Measurements from ENCODE around the gene S100A6.

Gene S100A6

GRCh38 chr1:153544453-153545066, 8.8 kb upstream of the S100A6 start:
- DNase-seq: no peak

DNA sequence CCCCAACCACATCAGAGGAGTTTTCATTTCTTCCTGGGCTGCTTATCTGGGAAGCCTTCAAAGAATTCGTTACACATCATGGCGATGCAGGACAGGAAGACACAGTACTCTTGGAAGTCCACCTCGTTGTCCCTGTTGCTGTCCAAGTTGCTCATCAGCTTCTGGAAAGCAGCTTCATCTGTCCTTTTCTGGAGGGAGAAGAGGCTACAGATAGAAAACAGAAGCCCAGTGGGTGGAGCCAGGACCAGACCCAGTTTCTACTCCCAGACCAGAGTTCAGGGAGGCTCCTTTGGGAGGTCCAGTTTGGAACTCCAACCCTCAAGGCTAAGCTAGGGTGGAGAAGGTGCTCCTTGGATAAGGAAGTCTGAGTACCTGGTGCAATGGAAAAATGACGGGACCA, 7.9 kb upstream of the S100A6 start:
- no peak for DNase-seq

DNA sequence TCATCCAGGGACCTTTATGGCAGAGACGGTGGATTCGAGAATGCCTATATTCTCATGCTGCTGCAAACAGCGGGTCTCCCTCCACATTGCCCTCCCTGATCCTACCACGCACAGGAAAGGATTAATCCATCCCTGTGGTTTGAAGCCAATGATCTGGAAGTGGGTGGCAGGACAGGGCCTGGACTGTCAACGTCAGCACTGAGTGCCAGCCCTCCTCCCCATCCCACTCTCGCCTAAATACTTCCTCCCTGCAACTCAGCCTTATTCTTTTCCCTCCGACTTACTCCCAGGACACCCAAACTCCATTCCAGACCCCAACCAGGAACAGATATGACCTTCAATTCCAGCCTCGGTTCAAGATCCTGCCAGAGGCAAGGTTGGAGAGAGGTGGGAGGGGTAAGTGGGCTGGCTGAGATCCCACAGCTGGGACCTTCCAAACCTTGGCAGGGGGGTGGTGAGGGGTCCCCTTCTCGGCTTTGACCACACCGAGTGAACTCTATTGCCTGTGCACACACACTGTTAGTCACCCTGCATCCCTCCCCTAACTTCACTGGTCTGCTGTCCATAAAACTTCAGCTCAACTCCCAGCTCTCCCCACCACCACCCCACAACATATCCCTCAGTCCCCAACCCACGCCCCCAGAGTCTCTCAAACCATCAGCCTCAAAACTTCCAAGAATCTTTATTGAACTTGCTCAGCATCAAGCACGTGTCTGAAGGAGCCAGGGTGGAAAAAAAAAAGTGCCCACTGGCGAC, 7.3 kb upstream of the S100A6 start:
- no peak for DNase-seq

GRCh38 chr1:153541641-153542590, 6.1 kb upstream of the S100A6 start:
- DNase-seq: no peak

DNA sequence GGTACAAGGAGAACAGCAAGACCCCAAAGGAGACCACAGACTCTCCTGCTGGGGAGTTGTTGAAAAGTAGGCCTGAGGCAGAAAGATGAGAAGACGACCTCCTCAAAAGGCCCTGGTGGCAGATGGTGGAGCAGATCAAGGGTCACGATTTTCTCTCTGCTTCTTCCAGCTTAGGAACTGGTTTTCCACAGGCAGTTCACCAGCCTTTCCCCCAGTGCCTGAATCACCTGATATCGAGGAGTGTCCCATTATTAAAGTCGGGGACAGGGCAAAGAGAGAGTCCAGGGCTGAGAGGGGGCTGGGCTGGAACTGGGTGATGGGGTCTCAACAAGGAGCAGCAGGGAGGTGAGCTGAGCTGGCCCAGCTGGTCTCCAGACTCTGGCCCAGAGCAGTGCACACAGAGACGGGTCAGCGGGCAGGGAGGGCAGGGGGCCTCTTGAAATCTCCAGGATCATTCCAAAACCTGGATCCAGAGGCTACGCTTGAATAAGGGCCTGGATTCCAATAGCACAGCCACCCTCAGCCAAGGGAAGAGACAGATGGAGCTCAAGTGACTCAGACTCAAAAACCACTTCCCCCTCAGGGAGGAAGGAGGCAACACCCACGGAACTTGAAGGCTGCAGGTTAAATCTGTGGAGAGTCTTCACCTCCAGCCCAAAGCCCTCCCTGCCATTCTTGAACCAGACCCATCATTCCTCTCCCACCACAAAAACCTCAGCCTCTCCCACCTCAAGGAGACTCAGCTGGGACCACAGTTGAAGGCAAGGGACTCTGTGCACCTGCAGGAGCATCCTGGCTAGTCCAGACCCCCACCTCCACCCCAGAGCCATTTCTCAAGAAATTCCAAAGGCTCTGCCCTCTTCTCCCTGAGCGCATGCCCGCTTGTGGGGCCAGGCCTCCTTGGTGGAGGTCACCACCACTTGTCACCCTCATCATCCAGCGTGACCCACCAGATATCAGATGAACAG, 4.9 kb upstream of the S100A6 start, which contains the start of gene S100A5:
Gene S100A5 (minus strand): TSS at position 541 of the 968 bp plus-strand sequence. CDS start 743 bp downstream, outside the sequence.
- DNase-seq: peak; percentile 54

GRCh38 chr1:153539395-153540093, 3.8 kb upstream of the S100A6 start:
- DNase-seq: no peak

- DNase-seq: no peak
These were observed 2.6 kb upstream of the S100A6 start for GRCh38 chr1:153538315-153538821.

DNA sequence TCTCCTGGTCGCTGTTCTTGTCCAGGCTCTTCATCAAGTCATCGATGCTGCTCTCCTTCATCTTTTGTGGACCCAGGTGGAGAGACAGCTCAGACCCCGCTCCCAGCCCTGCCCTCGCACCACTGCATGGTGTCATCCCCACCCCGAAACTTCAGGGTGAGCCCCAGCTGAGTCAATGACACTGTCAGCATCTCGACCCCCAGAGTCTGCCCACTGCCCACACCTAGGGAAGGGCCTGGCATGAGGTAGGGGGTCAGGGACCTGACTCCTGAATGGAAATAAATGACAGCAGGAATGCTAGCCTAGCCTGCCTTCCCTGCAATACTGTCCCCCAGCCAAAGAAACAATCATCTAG, 1.6 kb upstream of the S100A6 start:
- no peak for DNase-seq

DNA sequence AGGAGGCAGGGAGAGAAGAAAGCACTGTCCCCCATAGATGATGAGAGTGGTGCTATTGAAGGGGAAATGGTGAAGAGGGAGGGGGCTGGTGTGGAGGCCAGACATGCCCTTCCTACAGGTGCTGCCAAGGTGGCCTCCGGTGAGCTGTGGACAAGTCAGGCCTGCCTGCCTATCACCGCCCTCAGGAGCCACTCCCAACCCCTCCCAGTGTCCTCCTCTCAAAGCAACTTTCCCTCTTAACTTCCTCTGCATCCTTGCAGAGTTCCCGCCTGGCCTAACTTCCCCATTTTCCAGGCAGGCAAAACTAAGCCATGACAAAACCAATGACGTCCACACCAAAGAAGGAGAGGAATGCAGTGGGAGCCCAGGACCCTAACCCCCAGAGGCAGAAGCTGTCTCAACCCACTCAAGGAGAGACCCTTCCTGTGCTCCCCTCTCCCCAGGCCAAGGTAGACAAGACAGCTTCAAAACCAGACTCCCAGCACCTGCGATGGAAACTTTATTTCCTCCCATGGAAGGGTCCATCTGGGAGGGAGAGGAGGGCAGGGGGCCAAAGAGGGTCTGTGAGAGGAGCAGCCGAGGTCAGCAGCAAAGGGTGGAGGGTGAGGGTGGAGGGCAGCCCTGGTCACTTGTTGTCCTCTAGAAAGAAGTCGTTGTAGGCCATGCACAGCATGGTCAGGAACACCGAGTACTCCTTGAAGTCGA, 1.0 kb upstream of the S100A6 start:
- no peak for DNase-seq

- DNase-seq: peak; percentile 89
These were observed 350 bp upstream of the S100A6 start for GRCh38 chr1:153536012-153536670.

GRCh38 chr1:153534925-153535241, 908 bp downstream of the S100A6 start:
- DNase-seq: no peak

DNA sequence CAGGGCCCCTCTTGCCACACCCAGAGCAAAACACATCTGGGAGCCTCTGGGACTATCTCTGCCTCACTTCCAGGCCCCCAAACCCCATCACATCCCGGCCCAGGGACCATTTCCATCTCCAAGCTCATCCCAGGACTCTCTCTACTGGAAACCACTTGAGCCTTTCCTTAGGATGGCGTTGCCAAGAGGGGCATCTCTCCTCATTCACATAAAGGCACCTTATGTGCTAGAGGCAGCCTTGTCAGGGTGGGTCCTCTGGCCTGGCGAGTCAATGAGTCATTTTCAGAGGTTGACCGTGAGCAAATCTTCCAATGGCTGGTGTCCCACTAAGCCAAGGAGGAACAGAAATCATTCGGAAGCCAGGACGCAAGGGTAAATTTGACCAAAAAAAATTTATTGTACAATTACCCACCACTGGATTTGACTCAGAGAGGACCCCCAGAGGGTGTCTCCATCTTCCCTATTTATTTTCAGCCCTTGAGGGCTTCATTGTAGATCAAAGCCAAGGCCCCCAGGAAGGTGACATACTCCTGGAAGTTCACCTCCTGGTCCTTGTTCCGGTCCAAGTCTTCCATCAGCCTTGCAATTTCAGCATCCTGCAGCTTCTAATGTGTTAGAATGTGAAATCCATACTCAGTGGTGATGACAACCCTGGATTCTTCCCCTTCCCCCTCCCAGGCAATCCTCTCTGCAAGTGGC, 1.4 kb downstream of the S100A6 start:
- no peak for DNase-seq

- peak; percentile 83 for DNase-seq
These were observed 2.0 kb downstream of the S100A6 start for GRCh38 chr1:153533689-153534201.

- DNase-seq: peak; percentile 56
These were observed 2.8 kb downstream of the S100A6 start for GRCh38 chr1:153532769-153533599.

GRCh38 chr1:153532181-153532580, 3.6 kb downstream of the S100A6 start:
- DNase-seq: no peak

GRCh38 chr1:153531638-153532037, 4.2 kb downstream of the S100A6 start:
- no peak for DNase-seq

GRCh38 chr1:153527683-153528040, 8.1 kb downstream of the S100A6 start:
- no peak for DNase-seq

- no peak for DNase-seq
These were observed 8.6 kb downstream of the S100A6 start for GRCh38 chr1:153527023-153527682.

All from kidney glomerular epithelial cell (primary cell).